ENCODE results near the gene OR2A14. TPM values are rescaled to one million over a fixed set of nuclear protein-coding genes. Genes with fewer than 3 reads are reported as not detected.

OR2A14 gene
- total RNA-seq, 1 experiment from 2014 or later: not detected

DNA sequence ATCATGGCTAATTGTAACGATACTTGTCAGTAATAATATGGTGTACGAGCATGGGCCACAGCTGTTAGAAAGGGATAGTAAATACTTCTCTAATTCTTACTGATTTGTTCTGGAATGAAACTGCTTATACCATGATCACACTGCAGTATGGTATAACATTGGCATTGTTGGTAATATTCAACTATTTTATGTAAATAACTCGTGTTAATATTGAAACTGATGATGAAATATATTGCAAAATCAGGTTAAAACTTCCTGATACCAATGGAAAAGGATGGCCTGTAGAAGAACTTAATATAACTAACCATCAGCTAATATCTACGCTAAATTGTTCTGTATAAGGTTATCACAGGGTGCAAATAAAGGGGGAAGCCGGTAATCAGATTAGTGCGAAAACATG lies 10.3 kb downstream of the OR2A14 start:
- Histone ChIP-seq H3K23ac (ENCODE audit: insufficient read length, low read depth, low read length) (no peak overlapping the region), H2BK5ac (ENCODE audit: insufficient read length, low read length) (no peak overlapping the region), H2BK15ac (ENCODE audit: low read depth, low read length) (no peak overlapping the region), H4K91ac (ENCODE audit: insufficient read length, low read depth, low read length) (no peak overlapping the region), H2BK12ac (ENCODE audit: insufficient read length, low read depth, low read length) (no peak overlapping the region), H2AK5ac (ENCODE audit: insufficient read length, low read length) (no peak overlapping the region), H2BK120ac (ENCODE audit: low read depth, low read length, poor library complexity, severe bottlenecking) (no peak overlapping the region), H3K4ac (ENCODE audit: low read depth, low read length) (no peak overlapping the region), H3K27ac (ENCODE audit: insufficient read length, low read depth, low read length) (no peak overlapping the region), H3K56ac (ENCODE audit: insufficient read length, low read depth, low read length) (no peak overlapping the region), H3K4me2 (ENCODE audit: insufficient read depth, insufficient read length, low read length) (no peak overlapping the region), H4K8ac (replicated peaks; ENCODE audit: insufficient read length, low read depth, low read length) (no peak overlapping the region), H3K9ac (ENCODE audit: extremely low read depth, insufficient read length, low read length) (no peak overlapping the region), H4K20me1 (ENCODE audit: control insufficient read depth, insufficient read depth, insufficient read length) (no peaks in the 10 kb centered on the region), H3K4me1 (ENCODE audit: insufficient read depth, low read length) (no peaks in the 10 kb centered on the region), H3K79me1 (ENCODE audit: insufficient read depth, low read depth, low read length, poor library complexity, severe bottlenecking) (no peaks in the 10 kb centered on the region), H3K27me3 (ENCODE audit: insufficient read depth, low read length) (no peaks in the 10 kb centered on the region), H3K14ac (ENCODE audit: insufficient read depth, low read length) (no peak overlapping the region), H3T11ph (ENCODE audit: low read length) (no peak overlapping the region), H3K18ac (ENCODE audit: insufficient read length, low read depth, low read length) (no peak overlapping the region), H3K9me3 (ENCODE audit: control insufficient read depth, low read depth, low read length) (no peaks in the 10 kb centered on the region), H3K23me2 (ENCODE audit: insufficient read length, low read depth, low read length, poor library complexity, severe bottlenecking) (no peaks in the 10 kb centered on the region), H2AFZ (ENCODE audit: low read length) (no peak overlapping the region), H2BK20ac (ENCODE audit: low read depth, low read length, poor library complexity, severe bottlenecking) (no peak overlapping the region), H4K5ac (ENCODE audit: insufficient read length, low read depth, low read length) (no peak overlapping the region), H3K79me2 (ENCODE audit: insufficient read depth, low read length) (no peaks in the 10 kb centered on the region)
- no peak for DNase-seq
- no peaks in the 10 kb centered on the region; the same call in 1 of the 2 replicates for H3K27me3 Mint-ChIP-seq (ENCODE audit: low read depth)
- WGBS (ENCODE audit: extremely low coverage, insufficient read length, low lambda C conversion rate): no CpG with 5 or more reads among the region's 6 CpGs
- H3K9me3 Mint-ChIP-seq: no peaks in the 10 kb centered on the region
- H3K27ac Mint-ChIP-seq: no peak overlapping the region
- TF ChIP-seq, protein P1, sequence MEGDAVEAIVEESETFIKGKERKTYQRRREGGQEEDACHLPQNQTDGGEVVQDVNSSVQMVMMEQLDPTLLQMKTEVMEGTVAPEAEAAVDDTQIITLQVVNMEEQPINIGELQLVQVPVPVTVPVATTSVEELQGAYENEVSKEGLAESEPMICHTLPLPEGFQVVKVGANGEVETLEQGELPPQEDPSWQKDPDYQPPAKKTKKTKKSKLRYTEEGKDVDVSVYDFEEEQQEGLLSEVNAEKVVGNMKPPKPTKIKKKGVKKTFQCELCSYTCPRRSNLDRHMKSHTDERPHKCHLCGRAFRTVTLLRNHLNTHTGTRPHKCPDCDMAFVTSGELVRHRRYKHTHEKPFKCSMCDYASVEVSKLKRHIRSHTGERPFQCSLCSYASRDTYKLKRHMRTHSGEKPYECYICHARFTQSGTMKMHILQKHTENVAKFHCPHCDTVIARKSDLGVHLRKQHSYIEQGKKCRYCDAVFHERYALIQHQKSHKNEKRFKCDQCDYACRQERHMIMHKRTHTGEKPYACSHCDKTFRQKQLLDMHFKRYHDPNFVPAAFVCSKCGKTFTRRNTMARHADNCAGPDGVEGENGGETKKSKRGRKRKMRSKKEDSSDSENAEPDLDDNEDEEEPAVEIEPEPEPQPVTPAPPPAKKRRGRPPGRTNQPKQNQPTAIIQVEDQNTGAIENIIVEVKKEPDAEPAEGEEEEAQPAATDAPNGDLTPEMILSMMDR (conservative IDR thresholded peaks at IDR 0.05): no peak
- no peaks in the 10 kb centered on the region for H3K36me3 Mint-ChIP-seq (ENCODE audit: insufficient read depth in 1 of 3, low read depth in 3 of 3)
- H3K4me1 Mint-ChIP-seq: peaks cover 3% of the 10 kb centered on the region in 2 experiments; a peak in 2 of 4 replicates
- H3K4me3 Mint-ChIP-seq: no peak overlapping the region

Measured in H9 (cell line).